Uterus (tissue), 4 donors: Measurements from ENCODE around the gene FAM78A. TPM values are rescaled to one million over a fixed set of nuclear protein-coding genes. Genes with fewer than 3 reads are reported as not detected.

Source experiments
- DNase-seq, 2 donors: peaks; one replicate each; pipeline ENCODE4 v3.0.0-alpha.2; 2019 to 2020
- H3K27ac ChIP-seq, 2 donors: fragments of 200-600 bp; sonication (generic); 1 replicate in 1 of 2; 2 replicates in 1 of 2; pipeline ENCODE4 v1.5.1; 2016 to 2018
- H3K27me3 ChIP-seq, 2 donors: fragments of 200-600 bp; sonication (generic); one replicate each; pipeline ENCODE4 v1.5.1; 2018 to 2019; ENCODE audit warnings: control low read depth in 1 of 2
- H3K36me3 ChIP-seq, 2 donors: fragments of 200-600 bp; sonication (generic); one replicate each; pipeline ENCODE4 v1.5.1; 2019; ENCODE audit warnings: control low read depth in 1 of 2
- H3K4me1 ChIP-seq, 2 donors: fragments of 200-600 bp; sonication (generic); one replicate each; pipeline ENCODE4 v1.5.1; 2018 to 2019; ENCODE audit warnings: control low read depth in 1 of 2
- H3K4me3 ChIP-seq, 2 donors: fragments of 200-600 bp; sonication (generic); 1 replicate in 1 of 2; 2 replicates in 1 of 2; pipeline ENCODE4 v1.5.1; 2018 to 2019; ENCODE audit warnings: mild to moderate bottlenecking in 1 of 2
- H3K9me3 ChIP-seq, 2 donors: fragments of 200-600 bp; sonication (generic); one replicate each; pipeline ENCODE4 v1.5.1; 2019; ENCODE audit warnings: control low read depth in 1 of 2
- POLR2A ChIP-seq, 2 donors: fragments of 450-650 bp; IDR thresholded peaks; one replicate each; pipeline ENCODE4 v1.6.1; 2016; ENCODE audit warnings: antibody characterized with exemption in 2 of 2, mild to moderate bottlenecking in 1 of 2, moderate library complexity in 1 of 2
- intact Hi-C: fragments of 100-400 bp; cut with DNase I; formaldehyde crosslinking; loops from one replicate; pipeline ENCODE4 v1.15.1; 2023; ENCODE audit warnings: low total_unique reads
- total RNA-seq, 4 donors: library from RNA; depleted of rRNA in 3 of 4; stranded (reverse); fragments of >200 nt in 3 of 4; gene quantifications; one replicate each; pipeline versions ENCODE4 v1.1.0 to v1.2.4, GENCODE V29; 2014 to 2023
- TF ChIP-seq, protein P1 (sequence below), 4 experiments: fragments of 200-600 bp in 2 of 4; fragments of 450-650 bp in 2 of 4; sonication (generic) in 2 of 4; IDR thresholded peaks; one replicate each; pipeline ENCODE4 v1.5.1; 2016 to 2019; ENCODE audit warnings: antibody characterized with exemption in 4 of 4, mild to moderate bottlenecking in 2 of 4, moderate library complexity in 1 of 4
- donor health status: DM: yes; HTN: yes; CAD: no.

FAM78A gene
- total RNA-seq, 4 donors from 2014 or later, result 0.26 to 15.9 (median 3.6) TPM

- TF ChIP-seq POLR2A (IDR thresholded peaks at IDR 0.05), result no peak
- TF ChIP-seq, protein P1, sequence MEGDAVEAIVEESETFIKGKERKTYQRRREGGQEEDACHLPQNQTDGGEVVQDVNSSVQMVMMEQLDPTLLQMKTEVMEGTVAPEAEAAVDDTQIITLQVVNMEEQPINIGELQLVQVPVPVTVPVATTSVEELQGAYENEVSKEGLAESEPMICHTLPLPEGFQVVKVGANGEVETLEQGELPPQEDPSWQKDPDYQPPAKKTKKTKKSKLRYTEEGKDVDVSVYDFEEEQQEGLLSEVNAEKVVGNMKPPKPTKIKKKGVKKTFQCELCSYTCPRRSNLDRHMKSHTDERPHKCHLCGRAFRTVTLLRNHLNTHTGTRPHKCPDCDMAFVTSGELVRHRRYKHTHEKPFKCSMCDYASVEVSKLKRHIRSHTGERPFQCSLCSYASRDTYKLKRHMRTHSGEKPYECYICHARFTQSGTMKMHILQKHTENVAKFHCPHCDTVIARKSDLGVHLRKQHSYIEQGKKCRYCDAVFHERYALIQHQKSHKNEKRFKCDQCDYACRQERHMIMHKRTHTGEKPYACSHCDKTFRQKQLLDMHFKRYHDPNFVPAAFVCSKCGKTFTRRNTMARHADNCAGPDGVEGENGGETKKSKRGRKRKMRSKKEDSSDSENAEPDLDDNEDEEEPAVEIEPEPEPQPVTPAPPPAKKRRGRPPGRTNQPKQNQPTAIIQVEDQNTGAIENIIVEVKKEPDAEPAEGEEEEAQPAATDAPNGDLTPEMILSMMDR (IDR thresholded peaks at IDR 0.05), result no peak
- no peak overlapping the region for H3K27ac ChIP-seq
- no peaks in the 10 kb centered on the region for H3K9me3 ChIP-seq
- intact Hi-C loops, result no loop called here
- H3K4me3 ChIP-seq, result no peak overlapping the region
- H3K27me3 ChIP-seq, result no peaks in the 10 kb centered on the region
- H3K36me3 ChIP-seq, result no peaks in the 10 kb centered on the region
- H3K4me1 ChIP-seq, result no peaks in the 10 kb centered on the region
- DNase-seq, result no peak
Observed at GRCh38 chr9:131310833-131311554, 34.7 kb upstream of the FAM78A start.

- no peak overlapping the region for H3K4me3 ChIP-seq
- H3K9me3 ChIP-seq, result no peaks in the 10 kb centered on the region
- TF ChIP-seq, protein P1 (IDR thresholded peaks at IDR 0.05), result no peak
- no peak for TF ChIP-seq POLR2A (IDR thresholded peaks at IDR 0.05)
- no peak overlapping the region for H3K27ac ChIP-seq
- no peaks in the 10 kb centered on the region for H3K4me1 ChIP-seq
- H3K27me3 ChIP-seq, result no peaks in the 10 kb centered on the region
- no peak for DNase-seq
- no peaks in the 10 kb centered on the region for H3K36me3 ChIP-seq
- intact Hi-C loops, result no loop called here
Observed at GRCh38 chr9:131309530-131310276, 33.4 kb upstream of the FAM78A start.

GRCh38 chr9:131308906-131309529 lies 32.7 kb upstream of the FAM78A start:
- no peak overlapping the region for H3K27ac ChIP-seq
- H3K4me3 ChIP-seq, result no peak overlapping the region
- H3K36me3 ChIP-seq, result no peaks in the 10 kb centered on the region
- DNase-seq, result no peak
- intact Hi-C loops, result no loop called here
- no peak for TF ChIP-seq POLR2A (IDR thresholded peaks at IDR 0.05)
- TF ChIP-seq, protein P1 (IDR thresholded peaks at IDR 0.05), result no peak
- no peaks in the 10 kb centered on the region for H3K27me3 ChIP-seq
- H3K9me3 ChIP-seq, result no peaks in the 10 kb centered on the region
- no peaks in the 10 kb centered on the region for H3K4me1 ChIP-seq

GRCh38 chr9:131308452-131308851 lies 32.1 kb upstream of the FAM78A start:
- TF ChIP-seq POLR2A (IDR thresholded peaks at IDR 0.05), result no peak
- TF ChIP-seq, protein P1 (IDR thresholded peaks at IDR 0.05), result no peak
- no peaks in the 10 kb centered on the region for H3K9me3 ChIP-seq
- H3K27me3 ChIP-seq, result no peaks in the 10 kb centered on the region
- H3K27ac ChIP-seq, result no peak overlapping the region
- DNase-seq, result no peak
- no peaks in the 10 kb centered on the region for H3K4me1 ChIP-seq
- intact Hi-C loops, result no loop called here
- H3K36me3 ChIP-seq, result no peaks in the 10 kb centered on the region
- H3K4me3 ChIP-seq, result no peak overlapping the region

DNA sequence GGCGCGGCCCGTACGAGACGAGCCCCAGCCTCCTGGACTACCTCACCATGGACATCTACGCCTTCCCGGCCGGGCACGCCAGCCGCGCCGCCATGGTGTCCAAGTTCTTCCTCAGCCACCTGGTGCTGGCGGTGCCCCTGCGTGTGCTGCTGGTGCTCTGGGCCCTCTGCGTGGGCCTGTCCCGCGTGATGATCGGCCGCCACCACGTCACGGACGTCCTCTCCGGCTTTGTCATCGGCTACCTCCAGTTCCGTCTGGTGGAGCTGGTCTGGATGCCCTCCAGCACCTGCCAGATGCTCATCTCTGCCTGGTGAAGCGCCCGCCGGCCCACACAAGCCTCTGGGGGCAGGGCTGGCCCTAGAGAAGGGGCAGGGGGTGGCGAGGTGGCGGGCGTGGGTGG lies 31.7 kb upstream of the FAM78A start:
- no peaks in the 10 kb centered on the region for H3K9me3 ChIP-seq
- no peak for DNase-seq
- no peaks in the 10 kb centered on the region for H3K36me3 ChIP-seq
- intact Hi-C loops, result no loop called here
- H3K4me3 ChIP-seq, result no peak overlapping the region
- H3K27me3 ChIP-seq, result no peaks in the 10 kb centered on the region
- H3K27ac ChIP-seq, result no peak overlapping the region
- no peaks in the 10 kb centered on the region for H3K4me1 ChIP-seq
- TF ChIP-seq, protein P1 (IDR thresholded peaks at IDR 0.05), result no peak
- no peak for TF ChIP-seq POLR2A (IDR thresholded peaks at IDR 0.05)
